Esophagus (tissue), 2 donors: ENCODE results near the gene SYTL2. TPM values are rescaled to one million over a fixed set of nuclear protein-coding genes. Genes with fewer than 3 reads are reported as not detected.

ENCODE experiments used
- H3K27ac ChIP-seq, 2 donors: one replicate each; pipeline ENCODE4 v1.5.1; 2013; ENCODE audit warnings: low read depth in 2 of 2, mild to moderate bottlenecking in 2 of 2, inconsistent platforms in 1 of 2, low read length in 1 of 2, moderate library complexity in 1 of 2
- H3K27me3 ChIP-seq, 2 donors: one replicate each; pipeline ENCODE4 v1.6.1; 2013; ENCODE audit warnings: low read length in 2 of 2, control low read depth in 1 of 2, mild to moderate bottlenecking in 1 of 2; ENCODE audit not compliant: insufficient read depth in 2 of 2, control insufficient read depth in 1 of 2
- H3K36me3 ChIP-seq, 2 donors: one replicate each; pipeline ENCODE4 v1.6.1; 2013; ENCODE audit warnings: low read length in 1 of 2; ENCODE audit not compliant: control insufficient read depth in 2 of 2, insufficient read depth in 2 of 2
- H3K4me1 ChIP-seq, 2 donors: one replicate each; pipeline ENCODE4 v1.6.1; 2013; ENCODE audit warnings: low read length in 1 of 2; ENCODE audit not compliant: control insufficient read depth in 2 of 2, insufficient read depth in 2 of 2
- H3K4me3 ChIP-seq, 2 donors: one replicate each; pipeline ENCODE4 v1.5.1; 2013; ENCODE audit warnings: low read length in 2 of 2, mild to moderate bottlenecking in 2 of 2, low read depth in 1 of 2, moderate library complexity in 1 of 2
- H3K9me3 ChIP-seq, 2 donors: one replicate each; pipeline ENCODE4 v1.6.1; 2013; ENCODE audit warnings: mild to moderate bottlenecking in 2 of 2, low read depth in 1 of 2, low read length in 1 of 2, moderate library complexity in 1 of 2; ENCODE audit not compliant: control insufficient read depth in 2 of 2, insufficient read depth in 1 of 2
- WGBS, 2 donors: extraction: QIAGEN DNeasy Blood & Tissue Kit; methylation state at CpG; one replicate each; pipeline ENCODE4 v1.1.7; 2013; 5-methylcytosine and 5-hydroxymethylcytosine counted together
- polyA plus RNA-seq, 2 donors: library from polyadenylated mRNA; stranded (reverse); fragments of 200-250 nt; gene quantifications; one replicate each; pipeline ENCODE4 v1.2.3, GENCODE V29; 2013
- donor health status: healthy with polysubstance abuse.
- donor health status: Bipolar disorder and iron deficiency.

Gene SYTL2
- polyA plus RNA-seq, 2 donors, result 3.4 to 5.0 TPM

- no peaks in the 10 kb centered on the region for H3K9me3 ChIP-seq
- no peaks in the 10 kb centered on the region for H3K27me3 ChIP-seq
- 93 to 96% methylated on average over 7 of the region's 7 CpGs for WGBS, 2 donors
- H3K36me3 ChIP-seq, result no peaks in the 10 kb centered on the region
- H3K27ac ChIP-seq, result no peak overlapping the region
- H3K4me1 ChIP-seq, result peaks cover 0 to 8% of the 10 kb centered on the region in 2 donors
- no peak overlapping the region for H3K4me3 ChIP-seq
Observed at GRCh38 chr11:85801527-85801926, 9.4 kb downstream of the SYTL2 start.

GRCh38 chr11:85800595-85801342 lies 10.2 kb downstream of the SYTL2 start:
- Histone ChIP-seq H3K36me3 (no peaks in the 10 kb centered on the region), H3K27ac (no peak overlapping the region), H3K4me1 (peaks cover 0 to 8% of the 10 kb centered on the region in 2 donors), H3K4me3 (no peak overlapping the region), H3K27me3 (no peaks in the 10 kb centered on the region), H3K9me3 (no peaks in the 10 kb centered on the region)
- 63 to 70% methylated on average over 4 of the region's 4 CpGs for WGBS, 2 donors

GRCh38 chr11:85799142-85799541 lies 11.8 kb downstream of the SYTL2 start:
- H3K27ac ChIP-seq, result no peak overlapping the region
- WGBS, 2 donors, result 84 to 90% methylated on average over 2 of the region's 2 CpGs

GRCh38 chr11:85798361-85798760 lies 12.6 kb downstream of the SYTL2 start:
- 89 to 92% methylated on average over 4 of the region's 4 CpGs for WGBS, 2 donors
- H3K36me3 ChIP-seq, result no peaks in the 10 kb centered on the region
- no peaks in the 10 kb centered on the region for H3K27me3 ChIP-seq
- no peak overlapping the region for H3K4me3 ChIP-seq
- H3K4me1 ChIP-seq, result peaks cover 0 to 8% of the 10 kb centered on the region in 2 donors
- no peaks in the 10 kb centered on the region for H3K9me3 ChIP-seq
- H3K27ac ChIP-seq, result no peak overlapping the region

More at GRCh38 chr11:85799142-85799541, 11.8 kb downstream of the SYTL2 start:
- Histone ChIP-seq H3K4me3 (no peak overlapping the region), H3K9me3 (no peaks in the 10 kb centered on the region), H3K36me3 (no peaks in the 10 kb centered on the region), H3K27me3 (no peaks in the 10 kb centered on the region), H3K4me1 (peaks cover 0 to 8% of the 10 kb centered on the region in 2 donors)

- WGBS, 2 donors, result 63 to 65% methylated on average over 4 of the region's 4 CpGs
- Histone ChIP-seq H3K36me3 (no peaks in the 10 kb centered on the region), H3K27ac (no peak overlapping the region)
Observed at GRCh38 chr11:85795712-85796487, 15.0 kb downstream of the SYTL2 start.

GRCh38 chr11:85791409-85791990 lies 19.4 kb downstream of the SYTL2 start:
- Histone ChIP-seq H3K4me3 (no peak overlapping the region), H3K9me3 (no peaks in the 10 kb centered on the region), H3K36me3 (no peaks in the 10 kb centered on the region), H3K27me3 (no peaks in the 10 kb centered on the region), H3K4me1 (no peaks in the 10 kb centered on the region), H3K27ac (no peak overlapping the region)
- WGBS, 2 donors, result 84 to 94% methylated on average over 2 of the region's 2 CpGs

More at GRCh38 chr11:85795712-85796487, 15.0 kb downstream of the SYTL2 start:
- Histone ChIP-seq H3K4me1 (peaks cover 0 to 7% of the 10 kb centered on the region in 2 donors), H3K4me3 (no peak overlapping the region), H3K9me3 (no peaks in the 10 kb centered on the region), H3K27me3 (no peaks in the 10 kb centered on the region)

- no peaks in the 10 kb centered on the region for H3K4me1 ChIP-seq
- no peak overlapping the region for H3K4me3 ChIP-seq
- H3K27ac ChIP-seq, result no peak overlapping the region
- no peaks in the 10 kb centered on the region for H3K9me3 ChIP-seq
- WGBS, 2 donors, result 63 to 73% methylated on average over 3 of the region's 3 CpGs
- H3K27me3 ChIP-seq, result no peaks in the 10 kb centered on the region
- H3K36me3 ChIP-seq, result no peaks in the 10 kb centered on the region
Observed at GRCh38 chr11:85787809-85788760, 22.9 kb downstream of the SYTL2 start.

- Histone ChIP-seq H3K4me3 (no peak overlapping the region), H3K27me3 (no peaks in the 10 kb centered on the region), H3K4me1 (no peaks in the 10 kb centered on the region), H3K27ac (no peak overlapping the region), H3K36me3 (no peaks in the 10 kb centered on the region), H3K9me3 (peaks cover 0 to under 1% of the 10 kb centered on the region in 2 donors)
- 64 to 93% methylated on average over 1 of the region's 1 CpG for WGBS, 2 donors
Observed at GRCh38 chr11:85787168-85787567, 23.8 kb downstream of the SYTL2 start.
